HEK293T (cell line): ENCODE data around the gene USH1C.

Experiments
- ARNT ChIP-seq: fragments of 450-650 bp; IDR thresholded peaks from 2 replicates; pipeline ENCODE4 v1.6.1; 2017; ENCODE audit warnings: mild to moderate bottlenecking
- BHLHE40 ChIP-seq: fragments of 450-650 bp; IDR thresholded peaks from 2 replicates; pipeline ENCODE4 v1.6.1; 2016; ENCODE audit warnings: mild to moderate bottlenecking, moderate library complexity, borderline replicate concordance
- CTBP1 ChIP-seq: fragments of 450-650 bp; IDR thresholded peaks from 2 replicates; pipeline ENCODE4 v1.6.1; 2016; ENCODE audit warnings: borderline replicate concordance
- ELF4 ChIP-seq: fragments of 450-650 bp; IDR thresholded peaks from 2 replicates; pipeline ENCODE4 v1.6.1; 2017; ENCODE audit warnings: antibody characterized with exemption
- FOXM1 ChIP-seq: fragments of 450-650 bp; IDR thresholded peaks from 2 replicates; pipeline ENCODE4 v1.6.1; 2017; ENCODE audit warnings: mild to moderate bottlenecking, borderline replicate concordance
- HDGF ChIP-seq: fragments of 450-650 bp; IDR thresholded peaks from 2 replicates; pipeline ENCODE4 v1.6.1; 2017; ENCODE audit warnings: antibody characterized with exemption, borderline replicate concordance
- NFRKB ChIP-seq: fragments of 450-650 bp; IDR thresholded peaks from 2 replicates; pipeline ENCODE4 v1.6.1; 2016; ENCODE audit warnings: mild to moderate bottlenecking, moderate library complexity
- SP1 ChIP-seq: fragments of 450-650 bp; IDR thresholded peaks from 2 replicates; pipeline ENCODE4 v1.6.1; 2017
- SUZ12 ChIP-seq: fragments of 450-650 bp; IDR thresholded peaks from 2 replicates; pipeline ENCODE4 v1.6.1; 2016; ENCODE audit warnings: mild to moderate bottlenecking
- TARDBP ChIP-seq: fragments of 450-650 bp; IDR thresholded peaks from 2 replicates; pipeline ENCODE4 v1.6.1; 2016
- ZNF384 ChIP-seq: fragments of 450-650 bp; IDR thresholded peaks from 2 replicates; pipeline ENCODE4 v1.6.1; 2016
- TF ChIP-seq, protein P1 (sequence below): fragments of 450-650 bp; IDR thresholded peaks from 2 replicates; pipeline ENCODE4 v1.6.1; 2016

DNA sequence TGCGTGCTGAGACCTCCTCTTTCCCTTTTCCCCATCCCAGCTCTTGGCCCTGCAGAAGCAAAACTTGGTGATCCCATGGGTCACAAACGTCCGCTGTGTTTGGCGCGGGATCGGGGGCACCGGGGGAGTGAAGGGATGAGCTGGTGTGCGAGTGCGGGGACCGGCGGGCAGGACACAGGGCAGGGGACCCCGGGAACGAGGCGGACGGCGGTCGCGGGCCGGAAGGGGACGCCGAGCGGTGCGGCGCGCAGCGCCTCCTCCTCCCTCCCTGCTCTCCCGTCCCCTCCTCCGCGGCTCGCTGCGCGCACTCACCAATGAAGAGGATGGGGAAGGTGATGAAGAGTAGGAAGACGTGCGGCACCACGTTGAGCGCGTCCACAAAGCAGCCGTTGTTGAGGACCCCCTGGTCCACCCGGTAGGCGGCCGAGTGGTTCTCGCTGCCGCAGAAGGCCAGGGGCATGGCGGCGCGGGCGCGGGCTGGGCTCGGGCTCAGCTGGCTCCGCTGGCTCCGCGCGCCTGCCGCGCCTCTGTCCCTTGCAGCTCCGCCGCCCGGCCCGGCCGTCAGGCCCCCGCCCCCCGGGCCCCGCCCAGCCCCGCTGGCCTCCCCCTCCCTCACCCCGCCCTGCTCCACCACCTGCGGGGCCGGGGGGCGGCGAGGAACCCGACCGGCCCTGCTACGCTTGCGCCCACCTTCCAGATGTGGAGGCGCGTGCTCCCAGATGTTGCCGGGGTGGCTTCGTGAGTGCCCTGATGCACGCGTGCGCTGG is 67.7 kb downstream of the USH1C start, which contains the start of gene ABCC8:
- TF ChIP-seq ZNF384 (no peak), TARDBP (no peak), ELF4 (no peak), CTBP1 (no peak), SUZ12 (no peak), FOXM1 (no peak), SP1 (no peak), BHLHE40 (no peak), NFRKB (no peak), HDGF (no peak), ARNT (no peak)
- TF ChIP-seq, protein P1, sequence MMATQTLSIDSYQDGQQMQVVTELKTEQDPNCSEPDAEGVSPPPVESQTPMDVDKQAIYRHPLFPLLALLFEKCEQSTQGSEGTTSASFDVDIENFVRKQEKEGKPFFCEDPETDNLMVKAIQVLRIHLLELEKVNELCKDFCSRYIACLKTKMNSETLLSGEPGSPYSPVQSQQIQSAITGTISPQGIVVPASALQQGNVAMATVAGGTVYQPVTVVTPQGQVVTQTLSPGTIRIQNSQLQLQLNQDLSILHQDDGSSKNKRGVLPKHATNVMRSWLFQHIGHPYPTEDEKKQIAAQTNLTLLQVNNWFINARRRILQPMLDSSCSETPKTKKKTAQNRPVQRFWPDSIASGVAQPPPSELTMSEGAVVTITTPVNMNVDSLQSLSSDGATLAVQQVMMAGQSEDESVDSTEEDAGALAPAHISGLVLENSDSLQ = no peak
